Measurements from ENCODE around the gene SLC6A1.

GRCh38 chr3:11056531-11057050 lies 64.0 kb downstream of the SLC6A1 start:
- TF ChIP-seq CTCF (IDR thresholded peaks at IDR 0.05) (no peak), POLR2A (IDR thresholded peaks at IDR 0.05) (no peak)
